ENCODE data around the gene TSNAX.
"Not testable (repeated sequence)": the region's sequence is repeated elsewhere in the genome, so short reads cannot be mapped to it uniquely, and the experiment has no call there.

The TSNAX gene

GRCh38 chr1:231564373-231564772 lies 35.9 kb downstream of the TSNAX start:
- no peak for DNase-seq

- no peak for DNase-seq
Measured at GRCh38 chr1:231566496-231566895, 38.0 kb downstream of the TSNAX start.

GRCh38 chr1:231570262-231570661 lies 41.8 kb downstream of the TSNAX start:
- DNase-seq = not testable (repeated sequence)

DNA sequence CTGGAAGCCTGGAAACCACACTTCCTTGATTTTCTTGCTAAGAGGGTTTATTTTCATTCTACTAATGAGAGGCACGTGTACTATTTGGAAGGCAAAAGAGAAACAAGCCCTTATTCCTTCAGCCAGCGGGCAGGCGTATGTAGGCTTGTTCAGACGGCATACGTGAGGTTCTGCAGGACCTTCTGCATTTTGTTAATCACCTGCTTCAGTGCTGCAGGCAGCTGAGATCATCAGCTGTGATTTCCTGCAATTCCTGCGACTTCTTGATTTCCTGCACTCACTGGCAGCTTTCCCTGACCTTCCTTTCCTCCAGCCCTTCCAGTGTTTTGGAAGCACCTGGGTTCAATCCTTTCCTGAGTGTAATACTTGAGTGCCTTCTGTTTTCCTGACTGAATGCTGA lies 43.4 kb downstream of the TSNAX start:
- no peak for DNase-seq

- DNase-seq = no peak
Measured at GRCh38 chr1:231575472-231575871, 47.0 kb downstream of the TSNAX start.

GRCh38 chr1:231576804-231577718 lies 48.6 kb downstream of the TSNAX start:
- no peak for DNase-seq

- no peak for DNase-seq
Measured at GRCh38 chr1:231580874-231581273, 52.4 kb downstream of the TSNAX start.

DNA sequence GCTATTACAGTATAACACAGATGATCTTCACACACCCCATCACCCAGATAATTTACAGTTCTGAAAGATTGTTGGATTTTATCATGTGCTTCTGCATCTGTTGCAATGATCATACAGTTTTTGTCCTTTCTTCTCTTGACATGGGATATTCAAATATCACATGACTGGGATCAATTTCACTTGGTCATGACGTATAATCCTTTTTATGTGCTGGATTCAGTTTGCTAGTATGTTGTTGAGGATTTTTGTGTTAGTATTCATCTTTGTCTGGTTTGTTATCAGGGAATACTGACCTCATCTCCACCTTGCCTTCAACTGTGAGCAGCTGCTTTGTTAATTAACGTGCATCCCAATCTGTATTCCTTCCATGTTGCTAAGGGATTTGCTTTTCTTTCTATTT lies 53.4 kb downstream of the TSNAX start:
- DNase-seq = no peak

DNA sequence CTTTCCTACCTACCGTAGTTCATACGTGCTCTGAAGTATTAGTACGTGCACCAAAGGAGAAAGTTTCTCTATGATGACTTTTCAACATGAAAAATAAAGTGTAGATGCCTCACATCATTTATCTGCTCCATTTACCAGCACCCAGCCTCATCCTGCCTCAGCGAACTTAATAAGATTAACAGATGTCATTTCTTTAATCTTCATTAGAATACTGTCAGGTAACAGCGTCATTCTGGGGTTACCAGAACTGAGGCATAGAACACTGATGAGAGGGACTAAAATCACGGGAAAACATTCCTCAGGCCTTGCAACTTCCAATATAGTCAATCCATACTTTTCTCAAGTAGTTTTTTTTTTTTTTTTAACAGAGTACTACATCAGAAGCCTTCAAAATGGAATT lies 54.9 kb downstream of the TSNAX start:
- DNase-seq = no peak

GRCh38 chr1:231584117-231584516 lies 55.6 kb downstream of the TSNAX start:
- DNase-seq = no peak

GRCh38 chr1:231584921-231585320 lies 56.5 kb downstream of the TSNAX start:
- no peak for DNase-seq

DNA sequence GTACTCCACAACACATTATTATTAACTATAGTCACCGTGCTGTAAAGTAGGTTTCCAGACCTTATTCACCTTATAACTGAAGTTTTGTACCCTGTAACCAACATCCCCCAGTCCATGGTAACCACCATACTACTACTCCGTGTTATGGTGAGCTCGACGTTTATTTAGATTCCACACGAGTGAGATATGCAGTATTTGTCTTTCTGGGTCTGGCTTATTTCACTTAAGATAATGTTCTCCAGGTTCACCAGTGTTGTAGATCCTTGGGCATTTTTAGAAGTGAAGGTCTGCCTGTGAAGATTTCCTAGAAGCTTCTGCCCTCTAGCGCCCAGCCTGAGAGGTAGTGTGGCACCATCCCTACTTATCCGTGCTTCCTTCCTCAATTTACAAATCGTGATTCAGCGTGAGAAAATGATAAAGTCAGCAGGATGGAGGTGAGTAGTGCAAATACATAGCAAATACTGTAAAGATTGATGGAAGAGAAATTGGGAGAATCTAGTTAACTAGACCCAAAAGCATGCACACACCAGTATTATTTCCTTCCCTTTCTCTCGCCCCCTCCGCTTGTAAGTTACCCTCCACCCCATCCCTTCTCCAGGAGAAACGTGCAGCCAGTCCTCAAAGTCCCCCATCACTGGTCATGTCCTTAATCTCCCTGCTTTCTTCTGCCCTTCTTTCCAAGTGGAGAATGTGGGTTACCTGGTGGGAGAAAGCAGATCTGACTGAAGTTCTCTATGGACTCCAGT lies 62.2 kb downstream of the TSNAX start:
- DNase-seq = peak; percentile 8

DNA sequence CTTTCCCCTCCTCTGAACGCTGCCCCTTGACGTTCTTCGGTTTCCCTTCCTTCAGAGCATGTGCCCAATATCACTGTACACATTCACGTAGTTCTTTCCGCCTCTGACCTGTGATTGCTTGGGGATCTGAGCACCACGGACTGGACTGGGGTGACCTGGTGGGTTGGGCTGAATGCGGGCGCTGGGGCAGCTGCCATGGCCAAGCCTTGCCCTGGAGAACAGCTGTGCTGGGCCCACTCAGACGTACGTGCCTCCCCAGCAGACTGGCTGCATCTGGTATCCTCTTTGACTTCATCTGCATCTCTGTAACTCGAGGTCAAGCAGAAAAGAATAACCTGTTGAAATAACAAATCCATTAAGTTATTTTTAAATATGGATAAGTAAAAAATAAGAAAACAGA lies 63.0 kb downstream of the TSNAX start:
- no peak for DNase-seq

DNA sequence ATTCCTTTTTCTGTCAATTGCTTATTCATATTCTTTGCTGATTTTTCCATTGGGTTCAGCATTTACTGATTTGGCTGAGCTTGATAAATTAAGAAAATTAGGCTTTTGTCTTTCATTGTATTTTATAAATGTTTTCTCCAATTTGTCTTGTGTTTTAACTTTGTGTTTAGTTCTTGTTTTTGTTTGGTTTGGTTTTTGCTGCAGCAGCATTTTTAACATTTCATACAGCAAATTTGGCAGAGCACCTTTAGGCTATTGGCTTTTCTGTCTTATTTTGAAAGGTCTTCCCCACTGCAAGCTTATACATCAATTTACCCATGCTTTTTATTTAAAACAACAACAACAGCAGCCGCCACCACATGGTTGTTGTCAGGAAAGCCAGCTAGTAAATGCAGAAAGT lies 64.3 kb downstream of the TSNAX start:
- no peak for DNase-seq

DNA sequence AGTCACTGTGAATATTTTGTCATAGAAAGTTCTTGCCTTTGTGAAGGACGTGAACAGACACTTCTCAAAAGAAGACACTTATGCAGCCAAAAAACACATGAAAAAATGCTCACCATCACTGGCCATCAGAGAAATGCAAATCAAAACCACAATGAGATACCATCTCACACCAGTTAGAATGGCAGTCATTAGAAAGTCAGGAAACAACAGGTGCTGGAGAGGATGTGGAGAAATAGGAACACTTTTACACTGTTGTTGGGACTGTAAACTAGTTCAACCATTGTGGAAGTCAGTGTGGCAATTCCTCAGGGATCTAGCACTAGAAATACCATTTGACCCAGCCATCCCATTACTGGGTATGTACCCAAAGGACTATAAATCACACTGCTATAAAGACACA lies 64.8 kb downstream of the TSNAX start:
- not testable (repeated sequence) for DNase-seq

DNA sequence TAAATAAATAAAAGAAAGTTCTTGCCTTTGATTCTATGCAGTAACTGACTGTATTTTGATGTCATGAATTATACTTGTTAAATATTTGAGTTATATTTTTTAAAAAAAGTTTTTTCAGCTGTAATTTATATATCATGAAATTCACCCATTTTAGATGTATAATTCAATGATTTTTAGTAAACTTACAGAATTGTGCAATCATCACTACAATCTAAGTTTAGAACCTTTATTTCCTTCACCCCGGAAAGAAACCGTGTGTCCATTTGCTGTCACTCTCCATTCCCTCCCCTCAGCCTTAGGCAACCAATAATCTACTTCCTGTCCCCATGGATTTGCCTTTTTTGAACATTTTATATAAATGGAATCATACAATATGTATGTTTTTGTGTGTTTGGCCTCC lies 65.7 kb downstream of the TSNAX start:
- no peak for DNase-seq

GRCh38 chr1:231594749-231595148 lies 66.3 kb downstream of the TSNAX start:
- DNase-seq = no peak

DNA sequence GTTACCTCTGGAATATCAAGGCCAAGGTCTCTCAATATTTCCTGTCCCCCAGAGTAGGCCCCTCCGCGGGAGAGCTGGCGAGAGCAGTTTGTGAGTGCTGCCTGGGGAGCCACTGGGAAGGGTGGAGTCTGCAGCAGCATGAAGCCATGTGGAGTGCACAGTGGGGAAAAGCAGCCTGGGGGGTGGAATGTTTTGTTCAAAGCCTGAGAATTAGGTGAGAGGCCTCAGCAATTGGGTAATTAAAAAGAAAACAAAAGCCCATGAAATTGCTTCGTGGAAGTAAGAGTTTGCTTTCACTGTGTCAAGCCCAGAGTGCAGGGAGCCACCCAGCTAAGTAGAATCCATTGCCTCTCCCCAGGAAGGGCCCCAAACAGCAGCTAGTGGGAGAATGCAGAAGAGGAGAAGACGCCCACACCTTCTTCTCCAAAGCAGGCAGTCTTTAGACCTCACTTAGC lies 67.9 kb downstream of the TSNAX start:
- DNase-seq = no peak

- no peak for DNase-seq
Measured at GRCh38 chr1:231597971-231598370, 69.5 kb downstream of the TSNAX start.

GRCh38 chr1:231600458-231600976 lies 72.0 kb downstream of the TSNAX start:
- no peak for DNase-seq

GRCh38 chr1:231601824-231602672 lies 73.6 kb downstream of the TSNAX start:
- DNase-seq = no peak

GRCh38 chr1:231602673-231602984 lies 74.2 kb downstream of the TSNAX start:
- no peak for DNase-seq

Data from T1000 (cell line).